K562 (cell line): ENCODE results near the gene PRR15L. TPM values are rescaled to one million over a fixed set of nuclear protein-coding genes. Genes with fewer than 3 reads are reported as not detected.
A peak's percentile ranks its signal among the peaks of the same experiment; 100 is the strongest.

Experiments used
- CC2D1A ChIP-seq: fragments of 450-650 bp; IDR thresholded peaks from 2 replicates; pipeline ENCODE4 v1.6.1; 2017; ENCODE audit warnings: mild to moderate bottlenecking
- E2F3 ChIP-seq: fragments of 250-450 bp; sonication (Bioruptor Pico); IDR thresholded peaks from 2 replicates; pipeline ENCODE4 v1.4.0; 2020; ENCODE audit warnings: mild to moderate bottlenecking
- GTF2E2 ChIP-seq: fragments of 200-800 bp; sonication (Bioruptor generic); IDR thresholded peaks from 2 replicates; pipeline ENCODE4 v1.6.1; 2016; ENCODE audit warnings: missing genetic modification characterization, missing compliant biosample characterization
- HLTF ChIP-seq: fragments of 450-650 bp; IDR thresholded peaks from 2 replicates; pipeline ENCODE4 v1.6.1; 2016
- HMG20A ChIP-seq: fragments of 450-650 bp; formaldehyde crosslinking; conservative IDR thresholded peaks from 2 replicates; pipeline ENCODE4 v1.4.0; 2020; ENCODE audit warnings: mild to moderate bottlenecking, mixed read lengths
- MAZ ChIP-seq, 2 experiments: fragments of 450-650 bp in 1 of 2; sonication (generic) in 1 of 2; formaldehyde crosslinking; IDR thresholded peaks in 1 of 2; conservative IDR thresholded peaks in 1 of 2; 2 replicates each; pipeline versions ENCODE4 v1.4.0 to v1.5.0; 2020; ENCODE audit warnings: mild to moderate bottlenecking in 1 of 2, missing genetic modification reagents in 1 of 2
- OTX1 ChIP-seq: fragments of 450-650 bp; formaldehyde crosslinking; IDR thresholded peaks from 2 replicates; pipeline ENCODE4 v1.4.0; 2022; ENCODE audit warnings: mild to moderate bottlenecking
- PPARD ChIP-seq: fragments of 250-450 bp; sonication (Bioruptor Pico); IDR thresholded peaks from 2 replicates; pipeline ENCODE4 v1.8.0; 2022; ENCODE audit warnings: inconsistent platforms, mild to moderate bottlenecking, moderate library complexity
- RFX5 ChIP-seq: IDR thresholded peaks from 2 replicates; pipeline ENCODE4 v1.6.1; 2011; ENCODE audit warnings: low read depth, mild to moderate bottlenecking, improper control_type of control experiment, low read length
- SMC3 ChIP-seq: conservative IDR thresholded peaks from 2 replicates; pipeline ENCODE4 v1.6.1; 2011; ENCODE audit warnings: low read depth, low read length, improper control_type of control experiment; ENCODE audit not compliant: insufficient read depth
- TCF3 ChIP-seq: sonication (generic); formaldehyde crosslinking; IDR thresholded peaks from 2 replicates; pipeline ENCODE4 v1.4.0; 2020; ENCODE audit warnings: mild to moderate bottlenecking, missing genetic modification reagents
- WHSC1 ChIP-seq: IDR thresholded peaks from one replicate; pipeline ENCODE4 v1.6.1; 2012; ENCODE audit warnings: low read length, control low read depth, inconsistent platforms
- ZC3H4 ChIP-seq: sonication (generic); formaldehyde crosslinking; IDR thresholded peaks from 2 replicates; pipeline ENCODE4 v1.9.0; 2021; ENCODE audit warnings: missing genetic modification reagents, borderline replicate concordance
- ZFPM2 ChIP-seq: fragments of 250-450 bp; sonication (Bioruptor Pico); IDR thresholded peaks from 2 replicates; pipeline ENCODE4 v1.5.1; 2022; ENCODE audit warnings: mild to moderate bottlenecking
- ZKSCAN3 ChIP-seq: fragments of 250-450 bp; sonication (Bioruptor Pico); IDR thresholded peaks from 2 replicates; pipeline ENCODE4 v1.4.0; 2020
- ZNF184 ChIP-seq: sonication (generic); formaldehyde crosslinking; IDR thresholded peaks from 2 replicates; pipeline ENCODE4 v1.5.0; 2020; ENCODE audit warnings: missing genetic modification reagents
- ZNF212 ChIP-seq: fragments of 450-650 bp; formaldehyde crosslinking; IDR thresholded peaks from 2 replicates; pipeline ENCODE4 v1.4.0; 2020; ENCODE audit warnings: mild to moderate bottlenecking
- ZNF232 ChIP-seq: sonication (generic); formaldehyde crosslinking; IDR thresholded peaks from 2 replicates; pipeline ENCODE4 v1.8.0; 2022; ENCODE audit warnings: mild to moderate bottlenecking, missing genetic modification reagents
- ZNF511 ChIP-seq: sonication (generic); formaldehyde crosslinking; IDR thresholded peaks from 2 replicates; pipeline ENCODE4 v1.8.0; 2022; ENCODE audit warnings: mild to moderate bottlenecking, missing genetic modification reagents
- polyA plus RNA-seq, 8 experiments: library from polyadenylated mRNA; depleted of rRNA in 4 of 8; stranded (reverse) in 5 of 8; unstranded in 3 of 8; fragments of >200 nt; fragmentation: Nextera tagmentation in 2 of 8; fragmentation: Illumina TruSeq in 1 of 8; extraction: Ambion mirVana in 2 of 8; extraction: Trizol in 1 of 8; gene quantifications; 2 replicates each; pipeline versions ENCODE4 v1.2.1 to v1.2.3, GENCODE V29; 2011 to 2014; ENCODE audit warnings: inconsistent platforms in 1 of 8, missing spikeins in 1 of 8
- total RNA-seq, 7 experiments: library from RNA; depleted of rRNA in 6 of 7; stranded (reverse); fragments of >200 nt in 6 of 7; fragmentation: Illumina TruSeq in 2 of 7; extraction: Trizol in 2 of 7; gene quantifications; 2 replicates each; pipeline versions ENCODE4 v1.2.1 to v1.2.3, GENCODE V29; 2011 to 2021; ENCODE audit warnings: low replicate concordance in 1 of 7
- TF ChIP-seq, protein P1 (sequence below): fragments of 450-650 bp; IDR thresholded peaks from 2 replicates; pipeline ENCODE4 v1.6.1; 2017; ENCODE audit warnings: antibody characterized with exemption
- TF ChIP-seq, protein P2 (sequence below): fragments of 250-450 bp; sonication (Bioruptor Pico); IDR thresholded peaks from 2 replicates; pipeline ENCODE4 v1.4.0; 2020; ENCODE audit warnings: mild to moderate bottlenecking, moderate library complexity
- TF ChIP-seq, protein P3 (sequence below): fragments of 250-450 bp; sonication (Bioruptor Pico); IDR thresholded peaks from 2 replicates; pipeline ENCODE4 v1.4.0; 2020; ENCODE audit warnings: mild to moderate bottlenecking

PRR15L gene
- total and polyA plus RNA-seq, 9 of the 15 experiments (the other 6 are each of a cell fraction or from before 2014, with no cell fraction given), result 0.03 TPM; not detected in 8

- TF ChIP-seq TCF3 (CRISPR knock-in tag), result peak; percentile 38; the same call in 1 of the 2 replicates
- TF ChIP-seq OTX1 (CRISPR knock-in tag), result 0 out of 2 replicates have a peak, but pooled peaks have one; percentile 20
- peak; percentile 92; the same call in 1 of the 2 replicates for TF ChIP-seq ZNF232 (CRISPR knock-in tag)
- no peak for TF ChIP-seq HMG20A (CRISPR knock-in tag)
- peak; percentile 35; the same call in 1 of the 2 replicates for TF ChIP-seq HLTF
- TF ChIP-seq MAZ (CRISPR knock-in tag; conservative IDR thresholded peaks at IDR 0.05 in 1 of 2, IDR thresholded peaks at IDR 0.05 in 1 of 2), result peak; percentile 84 to 88
- TF ChIP-seq ZNF212, result no peak
- TF ChIP-seq ZNF511 (CRISPR knock-in tag), result peak; percentile 97
- TF ChIP-seq PPARD (CRISPR knock-in tag), result no peak
- TF ChIP-seq, protein P1, sequence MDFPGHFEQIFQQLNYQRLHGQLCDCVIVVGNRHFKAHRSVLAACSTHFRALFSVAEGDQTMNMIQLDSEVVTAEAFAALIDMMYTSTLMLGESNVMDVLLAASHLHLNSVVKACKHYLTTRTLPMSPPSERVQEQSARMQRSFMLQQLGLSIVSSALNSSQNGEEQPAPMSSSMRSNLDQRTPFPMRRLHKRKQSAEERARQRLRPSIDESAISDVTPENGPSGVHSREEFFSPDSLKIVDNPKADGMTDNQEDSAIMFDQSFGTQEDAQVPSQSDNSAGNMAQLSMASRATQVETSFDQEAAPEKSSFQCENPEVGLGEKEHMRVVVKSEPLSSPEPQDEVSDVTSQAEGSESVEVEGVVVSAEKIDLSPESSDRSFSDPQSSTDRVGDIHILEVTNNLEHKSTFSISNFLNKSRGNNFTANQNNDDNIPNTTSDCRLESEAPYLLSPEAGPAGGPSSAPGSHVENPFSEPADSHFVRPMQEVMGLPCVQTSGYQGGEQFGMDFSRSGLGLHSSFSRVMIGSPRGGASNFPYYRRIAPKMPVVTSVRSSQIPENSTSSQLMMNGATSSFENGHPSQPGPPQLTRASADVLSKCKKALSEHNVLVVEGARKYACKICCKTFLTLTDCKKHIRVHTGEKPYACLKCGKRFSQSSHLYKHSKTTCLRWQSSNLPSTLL, result no peak
- no peak for TF ChIP-seq RFX5
- no peak for TF ChIP-seq ZFPM2 (CRISPR knock-in tag)
- no peak for TF ChIP-seq ZNF184
- TF ChIP-seq E2F3 (CRISPR knock-in tag), result peak; percentile 97
- TF ChIP-seq, protein P2, sequence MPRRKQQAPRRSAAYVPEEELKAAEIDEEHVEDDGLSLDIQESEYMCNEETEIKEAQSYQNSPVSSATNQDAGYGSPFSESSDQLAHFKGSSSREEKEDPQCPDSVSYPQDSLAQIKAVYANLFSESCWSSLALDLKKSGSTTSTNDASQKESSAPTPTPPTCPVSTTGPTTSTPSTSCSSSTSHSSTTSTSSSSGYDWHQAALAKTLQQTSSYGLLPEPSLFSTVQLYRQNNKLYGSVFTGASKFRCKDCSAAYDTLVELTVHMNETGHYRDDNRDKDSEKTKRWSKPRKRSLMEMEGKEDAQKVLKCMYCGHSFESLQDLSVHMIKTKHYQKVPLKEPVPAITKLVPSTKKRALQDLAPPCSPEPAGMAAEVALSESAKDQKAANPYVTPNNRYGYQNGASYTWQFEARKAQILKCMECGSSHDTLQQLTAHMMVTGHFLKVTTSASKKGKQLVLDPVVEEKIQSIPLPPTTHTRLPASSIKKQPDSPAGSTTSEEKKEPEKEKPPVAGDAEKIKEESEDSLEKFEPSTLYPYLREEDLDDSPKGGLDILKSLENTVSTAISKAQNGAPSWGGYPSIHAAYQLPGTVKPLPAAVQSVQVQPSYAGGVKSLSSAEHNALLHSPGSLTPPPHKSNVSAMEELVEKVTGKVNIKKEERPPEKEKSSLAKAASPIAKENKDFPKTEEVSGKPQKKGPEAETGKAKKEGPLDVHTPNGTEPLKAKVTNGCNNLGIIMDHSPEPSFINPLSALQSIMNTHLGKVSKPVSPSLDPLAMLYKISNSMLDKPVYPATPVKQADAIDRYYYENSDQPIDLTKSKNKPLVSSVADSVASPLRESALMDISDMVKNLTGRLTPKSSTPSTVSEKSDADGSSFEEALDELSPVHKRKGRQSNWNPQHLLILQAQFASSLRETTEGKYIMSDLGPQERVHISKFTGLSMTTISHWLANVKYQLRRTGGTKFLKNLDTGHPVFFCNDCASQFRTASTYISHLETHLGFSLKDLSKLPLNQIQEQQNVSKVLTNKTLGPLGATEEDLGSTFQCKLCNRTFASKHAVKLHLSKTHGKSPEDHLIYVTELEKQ (CRISPR knock-in tag), result no peak
- peak; percentile 50; the same call in 1 of the 2 replicates for TF ChIP-seq GTF2E2 (tag)
- TF ChIP-seq ZKSCAN3 (CRISPR knock-in tag), result no peak
- peak; percentile 71; the same call in 1 of the 2 replicates for TF ChIP-seq SMC3
- TF ChIP-seq, protein P3, sequence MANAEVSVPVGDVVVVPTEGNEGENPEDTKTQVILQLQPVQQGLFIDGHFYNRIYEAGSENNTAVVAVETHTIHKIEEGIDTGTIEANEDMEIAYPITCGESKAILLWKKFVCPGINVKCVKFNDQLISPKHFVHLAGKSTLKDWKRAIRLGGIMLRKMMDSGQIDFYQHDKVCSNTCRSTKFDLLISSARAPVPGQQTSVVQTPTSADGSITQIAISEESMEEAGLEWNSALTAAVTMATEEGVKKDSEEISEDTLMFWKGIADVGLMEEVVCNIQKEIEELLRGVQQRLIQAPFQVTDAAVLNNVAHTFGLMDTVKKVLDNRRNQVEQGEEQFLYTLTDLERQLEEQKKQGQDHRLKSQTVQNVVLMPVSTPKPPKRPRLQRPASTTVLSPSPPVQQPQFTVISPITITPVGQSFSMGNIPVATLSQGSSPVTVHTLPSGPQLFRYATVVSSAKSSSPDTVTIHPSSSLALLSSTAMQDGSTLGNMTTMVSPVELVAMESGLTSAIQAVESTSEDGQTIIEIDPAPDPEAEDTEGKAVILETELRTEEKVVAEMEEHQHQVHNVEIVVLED (CRISPR knock-in tag), result peak; percentile 91
- no peak for TF ChIP-seq CC2D1A
- 0 out of 2 replicates have a peak, but pooled peaks have one; percentile 14 for TF ChIP-seq ZC3H4 (CRISPR knock-in tag)
- TF ChIP-seq WHSC1, result no peak
Observed at GRCh38 chr17:47970725-47971499, 13.2 kb upstream of the PRR15L start, which contains the start of gene CDK5RAP3 (continued).
